ENCODE data around the gene MAT2A. TPM values are rescaled to one million over a fixed set of nuclear protein-coding genes. Genes with fewer than 3 reads are reported as not detected.

The MAT2A gene
- 181 TPM for polyA plus RNA-seq (2013, experiment 1 of 2; ENCODE audit: insufficient read length)
- 177 TPM for polyA plus RNA-seq (2013, experiment 2 of 2; ENCODE audit: insufficient read length)

- DNase-seq, result peak; percentile 93
Observed at GRCh38 chr2:85538507-85539360, at the start of gene MAT2A. TSS of gene MAT2A (plus strand) at chr2:85539168. CDS start at chr2:85539288, 120 bp downstream.

- no peak for DNase-seq
Observed at GRCh38 chr2:85490861-85491755, 47.9 kb upstream of the MAT2A start.

- no peak for DNase-seq
Observed at GRCh38 chr2:85496436-85496835, 42.5 kb upstream of the MAT2A start.

- no peak for DNase-seq
Observed at GRCh38 chr2:85497944-85498630, 40.9 kb upstream of the MAT2A start.

- DNase-seq, result no peak
Observed at GRCh38 chr2:85501248-85501647, 37.7 kb upstream of the MAT2A start.

DNA sequence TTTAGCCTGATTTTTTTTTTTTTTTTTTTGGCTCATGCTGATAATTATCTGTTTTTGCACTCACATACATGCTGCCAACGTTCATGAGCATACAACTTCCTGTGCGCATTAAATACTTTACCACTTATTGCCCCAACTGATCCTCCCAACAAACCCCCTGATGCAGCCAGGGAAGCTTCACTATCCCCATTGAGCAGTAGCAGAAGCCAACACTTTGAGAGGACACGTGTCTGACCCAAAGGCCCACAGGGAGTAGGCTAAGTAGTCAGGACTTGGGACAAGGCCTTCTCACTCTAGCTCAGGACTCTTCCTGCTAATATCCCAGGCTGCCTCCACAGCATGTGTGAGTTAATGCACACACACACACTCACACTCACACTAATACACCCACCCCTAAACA is 36.2 kb upstream of the MAT2A start:
- no peak for DNase-seq

DNA sequence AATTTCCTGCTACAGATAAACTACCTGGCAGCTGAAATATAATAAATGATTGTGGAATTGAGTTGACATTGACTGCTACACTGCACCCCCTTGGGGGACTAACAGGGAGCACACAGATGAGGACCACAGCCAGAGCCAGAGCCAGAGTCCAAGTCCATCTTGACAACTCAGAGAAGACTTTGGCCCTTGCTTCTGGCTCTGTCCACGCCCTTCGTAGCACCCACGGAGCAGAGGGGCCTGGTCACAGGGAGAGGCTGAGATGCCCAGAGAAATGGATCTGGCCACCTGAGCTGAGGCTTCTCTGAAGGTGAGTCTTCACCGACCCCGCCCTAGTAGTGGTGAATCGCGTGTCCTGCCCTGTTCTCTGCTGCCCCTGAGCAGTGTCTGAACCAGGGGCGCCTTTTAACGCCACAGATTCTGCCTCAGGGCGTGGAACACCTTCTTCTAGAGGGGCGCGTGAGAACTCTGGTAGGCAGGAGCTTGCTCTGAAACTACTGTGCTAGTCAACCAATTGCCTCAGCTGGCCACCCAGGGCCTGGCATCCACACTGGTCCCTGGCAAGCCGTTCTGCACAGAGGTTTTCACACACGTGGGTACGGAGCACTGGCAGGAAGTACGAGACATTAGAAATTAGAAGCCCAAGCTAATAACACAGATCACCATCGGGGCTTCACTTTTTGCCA is 35.7 kb upstream of the MAT2A start:
- no peak for DNase-seq

DNA sequence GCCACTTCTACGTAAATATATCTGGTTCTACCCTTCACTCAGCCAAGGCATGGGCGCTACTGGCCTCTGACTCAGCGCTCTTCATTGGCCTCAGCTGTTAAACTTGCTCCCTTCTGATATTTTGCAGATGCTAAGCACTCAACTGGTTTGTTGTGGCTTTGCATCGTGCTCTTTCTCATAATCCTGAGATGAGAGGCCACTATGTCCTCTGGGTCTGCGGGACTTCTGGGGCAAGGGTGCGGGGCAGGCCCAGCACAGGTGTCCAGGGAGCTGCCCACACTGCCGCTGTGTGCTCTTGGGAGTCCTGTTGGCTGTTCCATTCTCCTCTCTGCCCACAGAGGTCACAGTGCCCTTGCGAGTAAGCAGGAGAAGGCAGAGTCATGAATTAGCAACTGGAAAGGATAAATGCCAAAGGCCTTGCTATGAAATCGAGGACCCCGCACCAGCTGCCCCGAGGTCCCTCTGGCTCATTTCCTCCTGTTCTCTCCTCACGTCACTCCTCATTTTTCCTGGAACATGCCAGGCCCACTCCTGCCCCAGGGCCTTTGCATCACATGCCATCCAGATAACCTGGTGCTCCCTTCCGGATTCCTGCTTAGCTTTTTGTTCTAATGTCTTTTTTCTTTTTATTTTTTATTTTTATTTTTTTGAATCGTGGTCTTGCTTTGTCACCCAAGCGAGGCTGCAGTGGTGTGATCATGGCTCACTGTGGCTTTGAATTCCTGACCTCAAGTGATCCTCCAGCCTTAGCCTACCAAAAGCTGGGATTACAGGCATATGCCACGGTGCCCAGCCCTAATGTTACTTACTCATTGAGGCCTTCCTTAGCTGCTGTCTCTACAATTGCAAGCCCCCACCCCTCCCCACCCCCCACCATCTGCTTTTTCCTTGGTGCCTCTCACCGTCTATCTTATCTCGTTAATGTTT is 34.9 kb upstream of the MAT2A start:
- peak; percentile 35 for DNase-seq

GRCh38 chr2:85504778-85505261 is 34.1 kb upstream of the MAT2A start:
- DNase-seq, result peak; percentile 90

DNA sequence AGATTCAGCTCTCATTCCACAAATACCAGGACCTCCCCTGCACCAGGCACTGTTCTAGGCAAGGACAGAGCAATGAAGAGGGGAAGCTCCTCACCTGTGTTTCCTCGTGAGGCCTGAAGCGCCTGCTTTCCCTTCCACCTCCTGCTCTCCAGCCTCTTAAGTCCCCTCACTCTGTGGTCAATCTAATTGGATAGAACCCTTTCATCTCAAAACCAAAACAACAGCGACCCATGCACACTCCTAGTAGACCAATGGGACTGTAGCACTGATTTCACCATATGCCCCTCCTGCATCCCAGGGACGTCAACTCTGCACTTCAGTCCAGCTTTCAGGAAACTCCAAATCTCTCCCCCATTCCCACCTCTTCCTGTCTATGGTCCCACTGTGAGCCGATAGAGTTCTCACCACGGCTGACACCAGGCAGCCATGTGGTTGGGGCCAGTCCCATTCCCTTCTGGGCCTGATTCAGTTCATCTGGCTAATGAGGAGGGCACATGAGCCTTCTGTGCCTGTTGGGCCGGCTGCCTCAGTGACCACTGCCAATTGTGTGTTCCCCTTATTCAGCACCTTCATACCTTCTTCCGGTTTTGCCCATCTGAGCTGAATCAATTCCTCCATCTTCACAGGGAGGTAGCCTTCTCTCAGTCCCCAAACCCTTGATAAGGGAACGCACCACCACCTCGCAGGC is 33.3 kb upstream of the MAT2A start:
- no peak for DNase-seq

GRCh38 chr2:85506768-85507181 is 32.2 kb upstream of the MAT2A start:
- DNase-seq, result peak; percentile 34

GRCh38 chr2:85511008-85511811 is 27.8 kb upstream of the MAT2A start:
- DNase-seq, result no peak

GRCh38 chr2:85514323-85514722 is 24.6 kb upstream of the MAT2A start:
- no peak for DNase-seq

- no peak for DNase-seq
Observed at GRCh38 chr2:85516653-85517389, 22.1 kb upstream of the MAT2A start.

DNA sequence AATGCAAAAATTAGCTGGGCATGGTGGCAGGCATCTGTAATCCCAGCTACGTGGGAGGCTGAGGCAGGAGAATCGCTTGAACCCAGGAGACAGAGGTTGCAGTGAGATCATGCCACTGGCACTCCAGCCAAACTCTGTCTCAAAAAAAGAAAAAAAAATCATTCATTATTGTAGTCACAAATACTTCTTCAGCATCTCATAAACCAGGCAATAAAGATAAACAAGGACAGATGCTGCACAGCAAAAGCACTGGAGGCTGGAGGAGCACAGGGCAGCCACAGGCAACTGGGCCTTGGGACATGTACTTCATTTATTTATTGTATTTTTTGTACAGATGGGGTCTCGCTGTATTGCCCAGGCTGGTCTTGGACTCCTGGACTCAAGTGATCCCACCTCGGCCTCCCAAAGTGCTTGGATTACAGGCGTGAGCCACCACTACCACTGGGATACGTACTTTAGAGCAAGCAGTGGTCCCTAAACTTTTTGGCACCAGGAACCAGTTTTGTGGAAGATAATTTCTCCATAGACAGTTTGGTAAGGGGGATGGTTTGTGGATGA is 16.8 kb upstream of the MAT2A start:
- no peak for DNase-seq

DNA sequence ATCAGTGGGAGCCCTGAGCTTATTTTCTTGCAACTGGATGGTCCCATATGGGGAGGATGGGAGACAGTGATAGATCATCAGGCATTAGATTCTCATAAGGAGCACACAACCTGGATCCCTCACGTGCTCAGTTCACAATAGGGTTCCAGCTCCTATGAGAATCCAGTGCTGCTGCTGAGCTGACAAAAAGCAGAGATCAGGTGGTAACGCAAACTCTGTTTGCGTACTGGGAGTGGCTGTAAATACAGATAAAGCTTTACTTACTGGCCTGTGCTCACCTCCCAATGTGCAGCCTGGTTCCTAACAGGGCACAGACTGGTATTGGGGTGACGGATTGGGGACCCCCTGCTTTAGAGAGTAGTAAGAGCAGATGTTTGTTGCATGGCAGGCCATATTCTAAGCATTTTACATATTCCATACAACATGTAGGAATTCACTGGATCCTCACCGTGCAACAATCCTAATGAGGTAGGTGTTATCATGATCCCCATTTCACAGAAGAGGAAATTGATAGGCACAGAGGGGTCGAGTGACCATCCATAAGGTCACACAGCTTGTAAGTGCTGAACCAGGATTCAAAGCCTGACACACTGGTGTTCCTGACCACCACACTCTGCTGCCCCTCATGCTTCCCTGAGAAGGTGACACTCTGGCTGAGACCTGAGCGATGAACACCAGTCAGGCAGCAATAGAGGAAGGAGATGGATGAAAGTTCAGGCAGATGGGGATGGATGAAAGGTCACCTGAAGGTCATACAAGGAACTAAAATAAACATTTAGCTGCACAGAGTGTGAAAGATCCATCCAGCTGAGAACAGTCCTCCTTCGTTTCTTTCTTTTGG is 15.7 kb upstream of the MAT2A start:
- no peak for DNase-seq

DNA sequence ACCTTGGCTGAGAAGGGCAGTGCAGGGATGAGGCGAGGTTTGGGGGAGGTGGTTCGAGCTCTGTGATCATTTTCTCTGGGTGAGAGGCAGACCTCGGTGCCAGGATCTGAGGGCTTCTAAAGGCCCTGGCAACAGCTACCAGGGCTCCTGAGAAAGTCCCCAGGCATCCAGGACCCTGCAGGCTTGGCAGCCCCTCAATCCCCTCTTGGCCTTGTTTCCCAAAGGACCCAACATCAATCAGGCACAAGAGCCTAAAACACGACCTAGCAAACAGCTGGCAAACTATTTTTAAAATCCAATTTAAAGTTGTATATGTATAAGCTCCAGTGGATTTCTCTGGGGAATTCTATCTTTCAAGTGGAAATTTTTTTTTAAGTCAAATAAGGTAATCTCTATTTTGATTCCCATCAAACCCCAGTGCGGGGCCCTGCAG is 15.0 kb upstream of the MAT2A start:
- DNase-seq, result no peak
